Measurements from ENCODE around the gene CELSR1.
"Not testable (repeated sequence)": the region's sequence is repeated elsewhere in the genome, so short reads cannot be mapped to it uniquely, and the experiment has no call there.

CELSR1 gene

GRCh38 chr22:46531581-46532175 is 5.7 kb downstream of the CELSR1 start:
- no peak for DNase-seq

- no peak for DNase-seq
These were observed 9.3 kb downstream of the CELSR1 start for GRCh38 chr22:46528121-46528610.

GRCh38 chr22:46526244-46526839 is 11.1 kb downstream of the CELSR1 start:
- DNase-seq, result no peak

GRCh38 chr22:46525389-46526243 is 11.8 kb downstream of the CELSR1 start:
- no peak for DNase-seq

- no peak for DNase-seq
These were observed 13.1 kb downstream of the CELSR1 start for GRCh38 chr22:46524203-46524740.

GRCh38 chr22:46522797-46523196 is 14.6 kb downstream of the CELSR1 start:
- no peak for DNase-seq

- no peak for DNase-seq
These were observed 15.4 kb downstream of the CELSR1 start for GRCh38 chr22:46521994-46522393.

- no peak for DNase-seq
These were observed 16.5 kb downstream of the CELSR1 start for GRCh38 chr22:46520880-46521279.

- DNase-seq, result no peak
These were observed 18.0 kb downstream of the CELSR1 start for GRCh38 chr22:46519377-46519776.

GRCh38 chr22:46518542-46519325 is 18.7 kb downstream of the CELSR1 start:
- DNase-seq, result no peak

- DNase-seq, result no peak
These were observed 19.4 kb downstream of the CELSR1 start for GRCh38 chr22:46518038-46518437.

- no peak for DNase-seq
These were observed 20.1 kb downstream of the CELSR1 start for GRCh38 chr22:46517255-46517761.

- no peak for DNase-seq
These were observed 20.8 kb downstream of the CELSR1 start for GRCh38 chr22:46516638-46517037.

GRCh38 chr22:46516112-46516487 is 21.3 kb downstream of the CELSR1 start:
- not testable (repeated sequence) for DNase-seq

- DNase-seq, result no peak
These were observed 22.0 kb downstream of the CELSR1 start for GRCh38 chr22:46515208-46516111.

GRCh38 chr22:46514592-46515207 is 22.7 kb downstream of the CELSR1 start:
- DNase-seq, result no peak

GRCh38 chr22:46513908-46514550 is 23.4 kb downstream of the CELSR1 start:
- no peak for DNase-seq

- no peak for DNase-seq
These were observed 24.7 kb downstream of the CELSR1 start for GRCh38 chr22:46512683-46513082.

GRCh38 chr22:46512039-46512370 is 25.4 kb downstream of the CELSR1 start:
- no peak for DNase-seq

Data from right forelimb (tissue), 1 donor.